H1 (cell line): ENCODE data around the gene MBNL2. TPM values are rescaled to one million over a fixed set of nuclear protein-coding genes. Genes with fewer than 3 reads are reported as not detected.

ENCODE experiments used
- CBX5 ChIP-seq: fragments of 300-800, 300-1000 bp; sonication (generic); IDR thresholded peaks from 2 replicates; pipeline ENCODE4 v1.7.1; 2016; ENCODE audit warnings: antibody characterized with exemption, low read length, low read depth
- MAX ChIP-seq: IDR thresholded peaks from 2 replicates; pipeline ENCODE4 v1.6.1; 2012; ENCODE audit warnings: inconsistent platforms
- YY1 ChIP-seq: IDR thresholded peaks from 2 replicates; pipeline ENCODE4 v1.6.1; 2011; ENCODE audit warnings: low read depth, mild to moderate bottlenecking, low read length
- polyA plus RNA-seq, 7 experiments: library from polyadenylated mRNA; depleted of rRNA in 3 of 7; stranded (reverse) in 5 of 7; unstranded in 2 of 7; fragments of >200 nt in 5 of 7; fragments of 200-250 nt in 2 of 7; gene quantifications; 1 replicate in 5 of 7; 2 replicates in 1 of 7; 4 replicates in 1 of 7; pipeline versions ENCODE4 v1.2.1 to v1.2.3, GENCODE V29; 2011 to 2013; ENCODE audit warnings: missing spikeins in 2 of 7, mixed read lengths in 2 of 7
- total RNA-seq: library from RNA; stranded (reverse); fragmentation: NEBNext Ultra II Directional; extraction: Animal tissue kit (Norgen Biotek cat#: 25700); gene quantifications from 2 replicates; pipeline ENCODE4 v1.2.1, GENCODE V29; 2021

MBNL2 gene
- total and polyA plus RNA-seq, 2 of the 8 experiments (the other 6 are each of a cell fraction or from before 2014, with no cell fraction given) = 1.0 to 2.6 TPM

- TF ChIP-seq CBX5 (no peak), MAX (no peak), YY1 (no peak)
Measured at GRCh38 chr13:97234742-97235141, 12.6 kb downstream of the MBNL2 start (continued).
